ENCODE measurements around the gene YWHAH.
A peak's percentile ranks its signal among the peaks of the same experiment; 100 is the strongest.
"Not testable (repeated sequence)": the region's sequence is repeated elsewhere in the genome, so short reads cannot be mapped to it uniquely, and the experiment has no call there.

Gene YWHAH

DNA sequence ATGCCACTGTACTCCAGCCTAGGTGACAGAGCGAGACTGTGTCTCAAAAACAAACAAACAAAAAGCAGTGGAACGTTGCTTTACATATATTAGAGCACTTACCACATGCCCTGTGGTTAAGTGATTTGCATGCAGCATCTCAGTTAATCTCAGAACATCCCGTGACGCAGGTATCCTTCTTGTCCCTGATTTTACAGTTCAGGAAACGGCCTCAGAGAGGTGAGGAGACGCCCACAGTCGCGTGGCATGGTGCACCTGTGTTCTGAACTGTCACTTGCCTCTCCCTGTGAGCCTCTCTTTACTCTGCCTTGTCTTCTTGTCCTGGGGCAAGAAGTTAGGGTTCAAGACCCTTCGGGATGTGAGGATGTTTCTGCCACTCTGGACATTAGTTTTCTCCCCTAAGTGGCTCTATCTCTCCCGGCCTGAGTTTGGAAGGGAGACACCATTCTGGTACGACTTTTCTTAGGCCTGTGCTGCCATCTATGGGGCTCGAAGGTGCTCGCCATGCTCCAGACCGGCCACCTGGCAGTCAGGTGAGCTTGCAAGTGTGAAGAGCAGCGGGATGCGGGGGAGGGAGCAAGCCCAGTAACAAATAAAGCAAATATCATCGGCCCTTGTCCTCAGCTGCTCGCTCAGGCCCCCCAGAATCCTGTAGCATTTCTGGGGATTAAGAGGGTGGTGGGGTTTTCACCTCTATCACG is 25.6 kb downstream of the YWHAH start:
- peak overlapping the region; percentile 82 for H3K4me3 Mint-ChIP-seq
- H3K27ac Mint-ChIP-seq: no peak overlapping the region
- peaks cover 12% of the 10 kb centered on the region for H3K4me1 Mint-ChIP-seq (ENCODE audit: low read depth)
- DNase-seq (ENCODE audit: low spot score): peak; percentile 40
- H3K27me3 Mint-ChIP-seq (ENCODE audit: low read depth): peaks cover 5% of the 10 kb centered on the region
- no peaks in the 10 kb centered on the region for H3K36me3 Mint-ChIP-seq (ENCODE audit: low read depth)
- H3K9me3 Mint-ChIP-seq: no peaks in the 10 kb centered on the region

DNA sequence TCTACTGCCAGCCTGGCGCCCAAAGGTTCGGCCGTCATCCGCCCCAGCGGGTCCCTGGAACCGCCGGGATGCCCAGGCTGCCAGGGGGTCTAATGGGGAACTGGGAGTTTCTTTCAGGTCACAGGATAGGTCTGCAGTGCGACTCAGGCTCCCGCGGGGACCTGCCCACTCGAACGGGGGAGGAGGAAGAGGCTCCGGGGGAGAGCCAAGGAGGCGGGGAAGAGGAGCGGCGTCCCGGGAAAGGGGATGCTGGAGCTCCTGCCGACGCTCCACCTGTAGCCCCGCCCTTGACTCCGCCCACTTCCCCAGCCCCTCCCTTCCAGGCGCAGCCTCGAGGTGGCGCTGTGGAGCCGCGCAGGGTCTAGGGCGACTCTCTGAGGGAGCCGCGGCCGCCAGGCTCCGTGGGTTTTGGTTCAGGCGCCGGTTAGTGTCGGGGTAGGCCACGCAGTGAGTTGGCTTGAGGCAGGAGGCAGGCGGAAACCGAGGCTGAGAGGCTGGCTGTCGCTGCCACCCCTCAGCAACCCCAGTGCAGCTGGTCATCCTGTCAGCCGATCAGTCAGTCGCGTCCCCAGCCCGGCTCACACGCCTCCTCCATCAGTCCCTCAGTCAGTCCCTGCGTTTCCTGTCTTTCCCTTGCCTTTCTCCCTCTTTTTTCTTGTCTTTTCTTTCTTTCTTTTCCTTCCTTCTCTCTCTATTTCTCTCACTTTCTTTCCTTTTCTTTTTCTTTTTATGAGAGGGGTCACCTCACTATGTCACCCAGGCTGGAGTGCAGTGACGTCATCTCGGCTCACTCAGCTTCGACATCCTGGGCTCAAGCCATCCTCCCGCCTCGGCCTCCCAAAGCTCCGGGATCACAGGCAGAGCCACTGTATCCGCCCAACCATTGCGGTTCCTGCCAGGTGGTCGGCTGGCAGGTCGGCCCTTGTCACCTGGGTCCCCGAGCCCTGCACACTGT is 26.4 kb downstream of the YWHAH start:
- Mint-ChIP-seq H3K27me3 (ENCODE audit: low read depth) (peaks cover 5% of the 10 kb centered on the region), H3K9me3 (no peaks in the 10 kb centered on the region), H3K4me1 (ENCODE audit: low read depth) (peaks cover 12% of the 10 kb centered on the region), H3K36me3 (ENCODE audit: low read depth) (no peaks in the 10 kb centered on the region), H3K27ac (peak overlapping the region; percentile 45), H3K4me3 (peak overlapping the region; percentile 82)
- DNase-seq (ENCODE audit: low spot score): peak; percentile 83

DNA sequence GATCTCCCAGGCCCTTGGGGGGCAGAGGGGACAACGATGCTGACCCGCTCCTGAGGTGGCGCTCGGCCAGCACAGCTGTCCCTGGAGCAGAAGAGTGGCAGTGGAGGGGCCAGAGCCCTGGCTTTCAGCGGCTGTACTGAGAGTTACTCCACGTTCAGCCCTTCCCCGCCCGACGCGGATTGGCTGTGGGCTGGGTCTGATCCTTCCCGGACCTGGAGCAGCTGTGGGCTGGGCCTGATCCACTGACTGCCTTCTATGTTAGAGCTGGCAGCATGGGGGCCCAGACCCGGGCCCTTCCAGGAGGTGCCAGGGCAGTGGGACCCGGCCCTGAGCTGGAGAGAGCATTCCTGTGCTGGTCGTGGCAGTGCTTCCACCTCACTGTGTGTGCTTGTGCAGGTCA is 27.8 kb downstream of the YWHAH start:
- H3K9me3 Mint-ChIP-seq: no peaks in the 10 kb centered on the region
- H3K27me3 Mint-ChIP-seq (ENCODE audit: low read depth): peaks cover 5% of the 10 kb centered on the region
- no peak overlapping the region for H3K27ac Mint-ChIP-seq
- H3K4me1 Mint-ChIP-seq (ENCODE audit: low read depth): peaks cover 14% of the 10 kb centered on the region
- DNase-seq (ENCODE audit: low spot score): no peak
- no peaks in the 10 kb centered on the region for H3K36me3 Mint-ChIP-seq (ENCODE audit: low read depth)
- H3K4me3 Mint-ChIP-seq: no peak overlapping the region

DNA sequence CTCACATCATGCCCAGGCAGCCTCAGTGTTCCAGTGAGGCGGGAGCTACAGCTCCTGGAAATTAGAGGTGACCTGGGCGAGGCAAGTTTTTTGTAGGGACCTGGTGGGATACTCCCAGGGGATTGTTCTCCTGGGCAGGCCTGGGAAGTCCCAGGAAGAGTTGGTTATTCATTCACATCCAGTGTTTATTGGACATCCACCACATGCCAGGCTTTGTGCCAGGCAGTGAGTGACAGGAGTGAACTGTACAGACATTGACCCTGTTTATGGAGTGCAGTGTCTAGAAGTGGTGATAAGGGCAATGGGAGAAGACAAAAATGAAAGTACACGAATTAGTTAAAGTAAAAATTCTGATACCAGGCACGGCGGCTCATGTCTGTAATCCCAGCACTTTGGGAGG is 29.4 kb downstream of the YWHAH start:
- H3K36me3 Mint-ChIP-seq (ENCODE audit: low read depth): no peaks in the 10 kb centered on the region
- no peak overlapping the region for H3K27ac Mint-ChIP-seq

DNA sequence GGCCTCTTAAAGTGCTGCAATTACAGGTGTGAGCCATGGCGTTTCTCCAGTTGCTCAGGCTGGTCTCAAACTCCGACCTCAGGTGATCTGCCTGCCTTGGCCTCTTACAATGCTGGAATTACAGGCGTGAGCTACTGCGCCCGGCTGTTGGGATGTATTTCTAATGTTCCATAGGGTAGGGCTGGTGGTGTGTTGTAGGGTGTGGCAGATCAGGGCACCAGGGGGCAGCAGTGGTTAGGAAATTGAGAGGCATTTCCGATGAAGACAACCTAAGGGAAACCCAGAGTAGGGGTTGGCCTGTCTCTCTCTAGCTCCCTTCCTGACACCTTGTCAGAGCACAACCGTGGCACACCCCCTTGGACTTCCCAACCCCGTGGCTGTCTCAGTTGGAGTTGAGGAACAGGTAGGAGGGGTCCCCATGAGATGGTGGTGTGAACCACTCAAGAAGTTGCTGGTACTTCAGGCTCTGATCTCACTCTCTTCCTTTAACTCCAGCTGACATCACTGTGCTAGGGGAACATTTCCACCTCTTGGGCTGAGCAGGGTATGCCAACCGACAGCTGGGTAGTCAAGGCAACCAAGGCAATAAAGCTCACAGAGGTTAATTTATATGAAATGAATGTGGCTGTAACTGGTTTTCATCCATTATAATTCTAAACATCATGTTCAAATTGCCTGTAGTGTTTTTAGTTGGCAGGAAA is 33.0 kb downstream of the YWHAH start:
- H3K27me3 Mint-ChIP-seq (ENCODE audit: low read depth): peaks cover 11% of the 10 kb centered on the region
- H3K9me3 Mint-ChIP-seq: no peaks in the 10 kb centered on the region
- no peak overlapping the region for H3K27ac Mint-ChIP-seq
- H3K4me3 Mint-ChIP-seq: no peak overlapping the region
- peaks cover 4% of the 10 kb centered on the region for H3K4me1 Mint-ChIP-seq (ENCODE audit: low read depth)
- peak; percentile 63 for DNase-seq (ENCODE audit: low spot score)
- no peaks in the 10 kb centered on the region for H3K36me3 Mint-ChIP-seq (ENCODE audit: low read depth)

More for the DNA sequence above, 29.4 kb downstream of the YWHAH start:
- H3K27me3 Mint-ChIP-seq (ENCODE audit: low read depth): peaks cover 13% of the 10 kb centered on the region
- no peaks in the 10 kb centered on the region for H3K9me3 Mint-ChIP-seq
- H3K4me1 Mint-ChIP-seq (ENCODE audit: low read depth): peaks cover 16% of the 10 kb centered on the region
- no peak for DNase-seq (ENCODE audit: low spot score)
- H3K4me3 Mint-ChIP-seq: no peak overlapping the region

DNA sequence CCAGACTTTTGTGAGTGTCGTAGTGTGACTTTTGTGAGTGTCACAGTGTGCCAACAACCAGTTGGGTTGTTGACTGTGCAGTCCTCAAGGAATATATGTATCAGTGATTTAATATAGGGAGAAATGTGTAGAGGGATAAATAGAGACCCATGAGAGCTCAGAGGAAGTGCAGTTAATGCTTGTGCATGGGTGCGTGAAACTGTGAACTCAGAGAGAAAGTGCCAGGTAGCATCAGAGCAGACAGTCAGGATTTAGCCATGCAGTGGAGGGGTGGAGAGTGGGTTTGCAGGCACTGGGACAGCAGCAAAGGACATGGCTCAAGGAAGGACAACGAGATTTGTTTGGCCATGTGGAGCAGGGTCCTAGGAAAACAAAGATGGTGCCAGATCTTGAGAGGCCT is 33.6 kb downstream of the YWHAH start:
- no peak for DNase-seq (ENCODE audit: low spot score)
- Mint-ChIP-seq H3K36me3 (ENCODE audit: low read depth) (no peaks in the 10 kb centered on the region), H3K27ac (no peak overlapping the region)

DNA sequence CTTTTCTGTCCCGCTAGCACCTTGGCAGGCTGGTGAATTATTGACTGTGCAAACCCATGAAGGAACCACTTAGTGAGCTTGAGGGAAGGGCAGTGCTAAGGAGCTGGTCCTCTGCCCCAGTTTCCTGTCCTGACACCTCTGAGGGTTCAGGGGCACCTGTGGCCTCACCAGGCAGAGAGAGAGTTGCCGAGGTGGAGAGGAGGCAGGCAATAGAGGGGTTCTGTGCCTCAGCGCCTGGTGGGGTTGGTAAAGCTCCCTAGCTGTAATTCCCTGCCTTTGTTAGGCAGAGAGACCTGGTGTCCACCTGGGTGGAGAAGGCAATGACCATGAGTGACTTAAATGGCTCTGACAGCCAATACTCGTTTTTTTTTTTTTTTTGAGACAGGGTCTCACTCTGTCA is 36.3 kb downstream of the YWHAH start:
- Mint-ChIP-seq H3K27ac (no peak overlapping the region), H3K9me3 (no peaks in the 10 kb centered on the region), H3K4me3 (no peak overlapping the region), H3K36me3 (ENCODE audit: low read depth) (no peaks in the 10 kb centered on the region), H3K4me1 (ENCODE audit: low read depth) (peaks cover 4% of the 10 kb centered on the region), H3K27me3 (ENCODE audit: low read depth) (peaks cover 11% of the 10 kb centered on the region)
- DNase-seq (ENCODE audit: low spot score): no peak

More for the DNA sequence above, 33.6 kb downstream of the YWHAH start:
- H3K9me3 Mint-ChIP-seq: no peaks in the 10 kb centered on the region
- peaks cover 4% of the 10 kb centered on the region for H3K4me1 Mint-ChIP-seq (ENCODE audit: low read depth)
- no peak overlapping the region for H3K4me3 Mint-ChIP-seq
- H3K27me3 Mint-ChIP-seq (ENCODE audit: low read depth): peaks cover 11% of the 10 kb centered on the region

DNA sequence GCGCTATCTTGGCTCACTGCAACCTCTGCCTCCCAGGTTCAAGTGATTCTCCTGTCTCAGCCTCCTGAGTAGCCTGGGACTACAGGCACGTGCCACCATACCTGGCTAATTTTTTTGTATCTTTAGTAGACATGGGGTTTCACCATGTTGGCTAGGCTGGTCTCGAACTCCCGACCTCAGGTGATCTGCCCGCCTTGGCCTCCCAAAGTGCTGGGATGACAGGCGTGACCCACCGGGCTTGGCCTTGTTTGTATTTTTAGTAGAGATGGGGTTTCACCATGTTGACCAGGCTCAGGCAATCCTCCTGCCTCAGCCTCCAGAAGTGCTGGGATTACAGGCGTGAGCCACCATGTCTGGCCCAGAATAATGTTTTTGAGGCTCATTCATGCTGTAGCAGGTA is 37.6 kb downstream of the YWHAH start:
- peaks cover 11% of the 10 kb centered on the region for H3K27me3 Mint-ChIP-seq (ENCODE audit: low read depth)
- DNase-seq (ENCODE audit: low spot score); H3K36me3 Mint-ChIP-seq (ENCODE audit: low read depth); H3K9me3 Mint-ChIP-seq; H3K4me1 Mint-ChIP-seq (ENCODE audit: low read depth); H3K27ac Mint-ChIP-seq; H3K4me3 Mint-ChIP-seq: not testable (repeated sequence)

DNA sequence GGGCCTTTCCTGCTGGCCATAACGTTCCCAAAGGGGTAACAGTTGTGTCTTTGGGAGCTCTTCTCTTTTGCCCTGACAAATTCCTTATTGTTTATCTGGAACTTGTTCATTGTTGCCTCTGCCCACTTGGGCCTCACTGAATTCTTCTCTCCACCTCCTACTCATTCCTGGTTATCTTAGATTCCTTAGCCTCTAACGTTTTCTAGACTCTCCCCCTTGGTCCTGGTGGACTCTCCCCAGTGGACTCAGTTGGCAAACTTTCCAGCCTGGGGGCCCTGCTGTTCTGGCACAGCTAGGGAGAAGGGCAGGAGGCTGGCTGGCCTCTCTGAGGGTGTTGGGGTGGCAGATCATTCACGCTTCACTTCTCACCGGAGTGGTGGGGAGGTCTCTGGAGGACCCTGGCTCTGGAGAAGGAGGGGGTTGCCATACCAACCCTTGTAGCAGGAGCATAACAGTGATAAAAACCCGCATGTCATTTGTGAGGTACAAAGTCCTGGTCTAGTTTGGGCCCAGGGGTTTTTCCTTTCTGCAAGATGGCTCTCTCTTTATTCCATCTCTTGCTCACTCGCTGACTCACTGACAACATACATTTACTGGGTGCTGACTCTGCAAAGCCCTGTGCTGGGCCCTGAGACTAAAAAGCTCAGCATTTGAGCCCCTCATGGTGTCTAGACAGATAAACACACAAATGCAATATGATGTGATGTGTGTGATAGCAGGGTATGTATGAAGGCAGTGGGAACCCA is 39.7 kb downstream of the YWHAH start:
- DNase-seq (ENCODE audit: low spot score): no peak
- H3K27me3 Mint-ChIP-seq (ENCODE audit: low read depth): peaks cover 7% of the 10 kb centered on the region
- H3K9me3 Mint-ChIP-seq: no peaks in the 10 kb centered on the region
- no peaks in the 10 kb centered on the region for H3K4me1 Mint-ChIP-seq (ENCODE audit: low read depth)
- H3K4me3 Mint-ChIP-seq: no peak overlapping the region
- no peaks in the 10 kb centered on the region for H3K36me3 Mint-ChIP-seq (ENCODE audit: low read depth)
- H3K27ac Mint-ChIP-seq: no peak overlapping the region

DNA sequence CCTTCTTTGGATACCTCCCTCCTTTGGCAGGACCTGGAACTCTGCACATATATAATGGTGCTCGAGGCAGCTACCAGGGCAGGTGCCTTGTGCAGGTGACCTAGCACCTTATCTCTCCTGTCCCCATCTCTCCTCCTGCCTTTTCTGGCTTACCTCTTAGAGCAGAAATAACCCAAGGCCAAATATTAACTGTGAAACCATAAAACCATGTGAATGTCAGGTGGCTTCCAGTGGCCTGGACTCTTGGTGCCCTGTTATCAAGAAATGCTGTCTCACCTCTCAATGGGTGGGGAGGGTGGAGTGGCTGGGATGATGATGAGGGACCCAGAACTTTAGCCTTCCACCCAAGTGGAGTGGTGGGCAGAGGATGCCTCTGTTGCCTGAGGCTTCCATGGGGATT is 42.9 kb downstream of the YWHAH start:
- H3K4me3 Mint-ChIP-seq: no peak overlapping the region
- no peaks in the 10 kb centered on the region for H3K4me1 Mint-ChIP-seq (ENCODE audit: low read depth)
- DNase-seq (ENCODE audit: low spot score): no peak
- H3K27ac Mint-ChIP-seq: no peak overlapping the region
- H3K36me3 Mint-ChIP-seq (ENCODE audit: low read depth): no peaks in the 10 kb centered on the region
- no peaks in the 10 kb centered on the region for H3K9me3 Mint-ChIP-seq
- H3K27me3 Mint-ChIP-seq (ENCODE audit: low read depth): peaks cover 16% of the 10 kb centered on the region

DNA sequence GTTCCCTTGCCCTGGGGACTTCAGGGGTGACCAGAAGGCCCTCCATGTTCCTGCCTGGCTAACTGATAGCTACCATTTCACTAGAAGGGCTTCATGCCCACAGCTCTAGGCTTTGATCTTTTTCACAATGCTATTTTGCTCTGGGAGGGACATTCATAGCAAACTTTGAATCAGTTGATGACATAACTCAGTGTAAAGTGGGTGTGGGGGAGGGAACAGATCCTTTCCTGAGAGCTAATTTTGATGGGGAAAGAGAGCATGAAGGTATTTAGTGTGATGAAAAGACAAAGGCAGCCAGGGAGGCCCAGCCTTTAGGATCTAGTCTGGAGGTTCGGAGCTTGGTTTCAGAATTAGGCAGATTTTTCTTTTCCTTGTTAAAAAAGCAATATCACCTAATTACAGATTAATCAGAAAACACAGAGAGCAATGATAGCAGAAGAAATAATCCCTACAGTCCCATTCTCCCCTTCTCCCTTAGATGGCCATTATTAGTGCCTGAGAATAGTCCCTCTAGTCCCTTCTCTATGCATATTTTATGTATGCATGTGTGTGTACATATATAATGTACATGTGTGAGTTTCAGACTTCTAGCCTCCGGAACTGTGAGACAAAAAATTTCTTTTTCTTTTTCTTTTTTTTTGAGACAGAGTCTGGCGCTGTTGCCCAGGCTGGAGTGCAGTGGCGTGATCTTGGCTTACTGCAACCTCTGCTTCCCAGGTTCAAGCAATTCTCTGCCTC is 46.9 kb downstream of the YWHAH start:
- no peak overlapping the region for H3K4me3 Mint-ChIP-seq
- no peaks in the 10 kb centered on the region for H3K9me3 Mint-ChIP-seq
- H3K27ac Mint-ChIP-seq: no peak overlapping the region
- peaks cover 17% of the 10 kb centered on the region for H3K27me3 Mint-ChIP-seq (ENCODE audit: low read depth)
- H3K4me1 Mint-ChIP-seq (ENCODE audit: low read depth): no peaks in the 10 kb centered on the region
- DNase-seq (ENCODE audit: low spot score): no peak
- no peaks in the 10 kb centered on the region for H3K36me3 Mint-ChIP-seq (ENCODE audit: low read depth)

DNA sequence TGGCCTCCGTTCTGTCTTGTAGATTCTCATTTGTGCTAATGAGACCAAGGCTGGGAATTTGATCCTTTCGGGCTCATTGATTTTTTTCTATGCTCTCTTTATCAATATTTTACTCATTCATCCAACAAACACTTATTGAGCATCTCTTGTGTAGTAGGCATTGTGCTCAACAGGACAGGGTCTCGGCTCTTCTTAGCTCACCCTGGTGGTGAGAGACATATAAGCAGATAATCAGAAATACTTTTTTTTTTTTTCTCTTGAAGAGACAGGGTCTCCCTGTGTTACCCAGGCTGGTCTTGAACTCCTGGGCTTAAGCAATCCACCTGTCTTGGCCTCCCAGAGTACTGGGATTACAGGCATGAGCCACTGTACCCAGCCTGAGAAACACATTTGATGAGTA is 50.7 kb downstream of the YWHAH start:
- Mint-ChIP-seq H3K27me3 (ENCODE audit: low read depth) (peaks cover 14% of the 10 kb centered on the region), H3K4me1 (ENCODE audit: low read depth) (no peaks in the 10 kb centered on the region), H3K36me3 (ENCODE audit: low read depth) (no peaks in the 10 kb centered on the region), H3K4me3 (no peak overlapping the region), H3K9me3 (no peaks in the 10 kb centered on the region), H3K27ac (no peak overlapping the region)
- DNase-seq (ENCODE audit: low spot score): no peak

DNA sequence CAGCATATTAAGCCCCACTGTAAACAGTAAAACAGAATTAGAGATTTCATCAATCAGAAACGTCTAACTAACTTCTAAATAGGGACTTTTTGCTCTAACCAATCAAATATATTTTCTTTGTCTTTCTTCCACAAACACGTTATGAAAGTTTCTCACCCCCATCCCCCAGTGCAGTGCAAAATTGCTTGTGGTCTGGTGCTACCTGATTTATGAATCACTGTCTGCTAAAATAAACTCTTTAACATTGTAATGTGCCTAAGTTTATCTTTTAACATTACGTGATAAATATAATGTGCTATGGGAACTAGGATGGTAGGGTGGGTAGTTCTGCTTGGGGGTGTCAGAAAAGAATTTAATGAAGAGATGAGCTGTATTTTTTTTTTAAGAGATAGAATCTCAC is 51.5 kb downstream of the YWHAH start:
- Mint-ChIP-seq H3K4me3 (no peak overlapping the region), H3K4me1 (ENCODE audit: low read depth) (no peaks in the 10 kb centered on the region), H3K27ac (no peak overlapping the region), H3K36me3 (ENCODE audit: low read depth) (no peaks in the 10 kb centered on the region), H3K9me3 (no peaks in the 10 kb centered on the region), H3K27me3 (ENCODE audit: low read depth) (peaks cover 14% of the 10 kb centered on the region)
- no peak for DNase-seq (ENCODE audit: low spot score)

Measured in T-helper 2 cell treated with Interferon-gamma antibody and Interleukin-4, amounts not matched to agents 5 μg/mL and 100 μg/mL, for 36 hours (primary cell).